Psoas muscle (tissue), 8 donors: Measurements from ENCODE around the gene ZNF106. TPM values are rescaled to one million over a fixed set of nuclear protein-coding genes. Genes with fewer than 3 reads are reported as not detected.

Source experiments
- ATAC-seq, 4 donors: fragments of 200-7000 bp; cut with Tn5 transposase; one replicate each; pipeline ENCODE4 v1.9.1; 2020; ENCODE audit warnings: moderate library complexity in 3 of 4, mild to moderate bottlenecking in 2 of 4
- DNase-seq, 2 donors: peaks; one replicate each; pipeline ENCODE4 v3.0.0-alpha.2; 2020
- H3K27ac ChIP-seq: fragments of 200-600 bp; one replicate; pipeline ENCODE4 v1.8.0; 2022
- H3K27me3 ChIP-seq, 3 donors: fragments of 200-600 bp in 1 of 3; one replicate each; pipeline versions ENCODE4 v1.6.1 to v1.8.0; 2013 to 2022; ENCODE audit warnings: low read length in 2 of 3, mild to moderate bottlenecking in 2 of 3, moderate library complexity in 1 of 3; ENCODE audit not compliant: insufficient read depth in 3 of 3
- H3K36me3 ChIP-seq, 2 donors: fragments of 200-600 bp in 1 of 2; one replicate each; pipeline versions ENCODE4 v1.6.1 to v1.8.0; 2013 to 2022; ENCODE audit warnings: low read depth in 1 of 2, mild to moderate bottlenecking in 1 of 2, moderate library complexity in 1 of 2; ENCODE audit not compliant: insufficient read depth in 1 of 2
- H3K4me1 ChIP-seq: fragments of 200-600 bp; one replicate; pipeline ENCODE4 v1.8.0; 2022
- H3K4me3 ChIP-seq: fragments of 200-600 bp; one replicate; pipeline ENCODE4 v1.8.0; 2022; ENCODE audit warnings: mild to moderate bottlenecking
- H3K9me3 ChIP-seq: fragments of 200-600 bp; one replicate; pipeline ENCODE4 v1.8.0; 2022
- CTCF ChIP-seq: fragments of 200-600 bp; IDR thresholded peaks from one replicate; pipeline ENCODE4 v1.8.0; 2022; ENCODE audit warnings: antibody characterized with exemption
- WGBS, 3 donors: extraction: QIAGEN DNeasy Blood & Tissue Kit; methylation state at CpG; one replicate each; pipeline versions ENCODE4 v1.1.6 to v1.1.7; 2013; 5-methylcytosine and 5-hydroxymethylcytosine counted together
- intact Hi-C, 2 donors: fragments of 100-400 bp; cut with DNase I; formaldehyde crosslinking; loops; one replicate each; pipeline versions ENCODE4 v1.11.0 to v1.14.2; 2022
- polyA plus RNA-seq, 3 donors: library from polyadenylated mRNA; stranded (reverse); fragments of 200-250 nt; gene quantifications; one replicate each; pipeline ENCODE4 v1.2.3, GENCODE V29; 2013
- total RNA-seq, 4 donors: library from RNA; stranded (reverse); fragmentation: NEBNext Ultra II Directional in 2 of 4; extraction: Animal tissue kit (Norgen Biotek cat#: 25700) in 2 of 4; gene quantifications; one replicate each; pipeline versions ENCODE4 v1.2.1 to v1.2.4, GENCODE V29; 2021 to 2023
- donor health status: healthy with polysubstance abuse.
- donor health status: DM: no; HTN: no; CAD: no; lungs with moderate emphysema.
- donor health status: Bipolar disorder and iron deficiency.
- donor health status: healthy.
- donor health status: DM: yes; HTN: yes; CAD: no.
- donor health status: DM: no; HTN: no; CAD: no.
- donor health status: DM: no; HTN: no; CAD: no.
- donor health status: DM: yes; HTN: yes; CAD: no.

Gene ZNF106
- total and polyA plus RNA-seq, 7 donors: 76.1 to 768 (median 617) TPM

GRCh38 chr15:42444415-42445063, 46.4 kb downstream of the ZNF106 start:
- WGBS, 3 donors: 66 to 82% (median 69%) methylated on average over 5 of the region's 5 CpGs
- Histone ChIP-seq H3K4me3 (no peak overlapping the region), H3K4me1 (peaks cover 31% of the 10 kb centered on the region), H3K27me3 (no peaks in the 10 kb centered on the region), H3K36me3 (peaks cover 13 to 87% of the 10 kb centered on the region in 2 donors), H3K27ac (peak overlapping the region; percentile 90), H3K9me3 (no peaks in the 10 kb centered on the region)
- DNase-seq (no peak), ATAC-seq (no peak)
- no peak for TF ChIP-seq CTCF
- intact Hi-C loops: loop anchor here in 1 of 2 donors (2.0 kb wide), 1 partner anchor 16 kb away; no protein-coding TSS in a partner anchor

GRCh38 chr15:42427429-42428223, 63.3 kb downstream of the ZNF106 start:
- Histone ChIP-seq H3K27ac (peak overlapping the region; percentile 86), H3K27me3 (no peaks in the 10 kb centered on the region), H3K4me1 (peaks cover 48% of the 10 kb centered on the region), H3K9me3 (no peaks in the 10 kb centered on the region), H3K4me3 (no peak overlapping the region), H3K36me3 (peaks cover 10 to 99% of the 10 kb centered on the region in 2 donors)
- TF ChIP-seq CTCF: no peak
- ATAC-seq (peak; percentile 82 to 92 (median 88)), DNase-seq (no peak)
- 45 to 72% (median 46%) methylated on average over 7 of the region's 7 CpGs for WGBS, 3 donors
- intact Hi-C loops: loop anchor here in 1 of 2 donors (2.0 kb wide), 1 partner anchor 17 kb away; no protein-coding TSS in a partner anchor

- H3K4me3 ChIP-seq: no peak overlapping the region
- peaks cover 14 to 100% of the 10 kb centered on the region in 2 donors for H3K36me3 ChIP-seq
- intact Hi-C loops: loop anchor here in 1 of 2 donors (5.0 kb wide), 1 partner anchor 36 kb away; no protein-coding TSS in a partner anchor
- TF ChIP-seq CTCF: no peak
- H3K9me3 ChIP-seq: no peaks in the 10 kb centered on the region
- no peak for DNase-seq
- H3K4me1 ChIP-seq: peaks cover 45% of the 10 kb centered on the region
- ATAC-seq: peak; percentile 78 to 89 (median 82)
- WGBS, 3 donors: 22 to 47% (median 23%) methylated on average over 2 of the region's 2 CpGs
- H3K27ac ChIP-seq: peak overlapping the region; percentile 86
- H3K27me3 ChIP-seq: no peaks in the 10 kb centered on the region
These were observed 69.6 kb downstream of the ZNF106 start for GRCh38 chr15:42421376-42421775.

DNA sequence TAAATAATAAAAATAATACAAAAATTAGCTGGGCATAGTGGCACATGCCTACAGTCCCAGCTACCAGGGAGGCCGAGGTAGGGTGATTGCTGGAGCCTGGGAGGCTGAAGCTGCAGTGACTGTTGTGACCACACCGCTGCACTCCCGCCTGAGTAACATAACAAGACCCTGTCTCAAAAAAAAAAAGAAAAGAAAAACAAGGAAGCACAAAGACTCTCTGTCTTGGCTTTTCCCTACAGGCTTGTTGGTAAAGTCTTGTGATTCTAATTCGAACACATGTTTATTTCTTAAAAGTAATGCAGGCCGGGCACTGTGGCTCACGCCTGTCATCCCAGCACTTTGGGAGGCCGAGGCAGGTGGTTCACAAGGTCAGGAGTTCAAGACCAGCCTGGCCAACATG, 71.6 kb downstream of the ZNF106 start:
- intact Hi-C loops: no loop called here
- DNase-seq (no peak), ATAC-seq (no peak)
- peaks cover 20 to 100% of the 10 kb centered on the region in 2 donors for H3K36me3 ChIP-seq
- H3K27ac ChIP-seq: peak overlapping the region; percentile 86
- WGBS, 3 donors: 82 to 93% (median 89%) methylated on average over 7 of the region's 7 CpGs
- no peak for TF ChIP-seq CTCF
- H3K27me3 ChIP-seq: no peaks in the 10 kb centered on the region
- no peaks in the 10 kb centered on the region for H3K9me3 ChIP-seq
- H3K4me3 ChIP-seq: no peak overlapping the region
- H3K4me1 ChIP-seq: peaks cover 39% of the 10 kb centered on the region
